ENCODE data around the gene RAB6A.

- TF ChIP-seq CTCF (IDR thresholded peaks at IDR 0.05) (no peak), EP300 (IDR thresholded peaks at IDR 0.05) (no peak), POLR2A (IDR thresholded peaks at IDR 0.05) (no peak), POLR2AphosphoS5 (IDR thresholded peaks at IDR 0.05) (no peak)
Measured at GRCh38 chr11:73650400-73650799, 110.5 kb downstream of the RAB6A start.

All from sigmoid colon (tissue), 4 donors.